Measurements from ENCODE around the gene SLC35E2B. TPM values are rescaled to one million over a fixed set of nuclear protein-coding genes. Genes with fewer than 3 reads are reported as not detected.
A peak's percentile ranks its signal among the peaks of the same experiment; 100 is the strongest.

SLC35E2B gene
- total RNA-seq, 4 donors from 2014 or later: 63.4 to 202 (median 83.9) TPM

- no peaks in the 10 kb centered on the region for H3K4me1 ChIP-seq
- no peak for DNase-seq
- in situ Hi-C loops (cut with MboI; ENCODE audit: low pct_ligation_motif_present in 1 of 4, low pct_unique_long_range_greater_than_20kb in 1 of 4, low sequenced_read_pairs in 3 of 4): no loop called here
Observed at GRCh38 chr1:1669468-1670440, 22.8 kb downstream of the SLC35E2B start.

DNA sequence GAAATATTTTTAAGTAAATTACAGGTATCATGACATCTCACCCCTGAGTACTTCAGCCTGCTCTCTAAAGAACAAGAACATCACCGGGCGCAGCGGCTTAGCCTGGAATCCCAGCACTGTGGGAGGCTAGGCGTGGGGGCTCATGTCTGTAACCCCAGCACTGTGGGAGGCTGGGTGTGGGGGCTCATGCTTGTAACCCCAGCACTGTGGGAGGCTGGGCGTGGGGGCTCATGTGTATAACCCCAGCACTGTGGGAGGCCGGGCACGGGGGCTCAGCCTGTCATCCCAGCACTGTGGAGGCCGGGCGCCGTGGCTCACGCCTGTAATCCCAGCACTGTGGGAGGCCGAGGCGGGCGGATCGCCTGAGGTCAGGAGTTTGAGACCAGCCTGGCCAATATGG, 26.1 kb downstream of the SLC35E2B start:
- Histone ChIP-seq H3K9me3 (no peaks in the 10 kb centered on the region), H3K27me3 (no peaks in the 10 kb centered on the region), H3K4me1 (peaks cover 0 to 11% (median 6%) of the 10 kb centered on the region in 4 donors), H3K4me3 (no peak overlapping the region), H3K27ac (no peak overlapping the region), H3K36me3 (peaks cover 0 to 37% (median 14%) of the 10 kb centered on the region in 4 donors)
- intact Hi-C loops (cut with DNase I; ENCODE audit: low total_unique reads): no loop called here
- 97% methylated on average over 11 of the region's 15 CpGs; no CpG with 5 or more reads in 1 of the 2 donors for WGBS, 2 donors (ENCODE audit: low coverage in 1 of 2)
- no peak for DNase-seq
- in situ Hi-C loops (cut with MboI; ENCODE audit: low pct_ligation_motif_present in 1 of 4, low pct_unique_long_range_greater_than_20kb in 1 of 4, low sequenced_read_pairs in 3 of 4): no loop called here
- TF ChIP-seq POLR2AphosphoS5 (IDR thresholded peaks at IDR 0.05) (no peak), POLR2A (IDR thresholded peaks at IDR 0.05) (no peak), EP300 (IDR thresholded peaks at IDR 0.05; ENCODE audit: low read depth) (no peak)
- TF ChIP-seq, protein P1, sequence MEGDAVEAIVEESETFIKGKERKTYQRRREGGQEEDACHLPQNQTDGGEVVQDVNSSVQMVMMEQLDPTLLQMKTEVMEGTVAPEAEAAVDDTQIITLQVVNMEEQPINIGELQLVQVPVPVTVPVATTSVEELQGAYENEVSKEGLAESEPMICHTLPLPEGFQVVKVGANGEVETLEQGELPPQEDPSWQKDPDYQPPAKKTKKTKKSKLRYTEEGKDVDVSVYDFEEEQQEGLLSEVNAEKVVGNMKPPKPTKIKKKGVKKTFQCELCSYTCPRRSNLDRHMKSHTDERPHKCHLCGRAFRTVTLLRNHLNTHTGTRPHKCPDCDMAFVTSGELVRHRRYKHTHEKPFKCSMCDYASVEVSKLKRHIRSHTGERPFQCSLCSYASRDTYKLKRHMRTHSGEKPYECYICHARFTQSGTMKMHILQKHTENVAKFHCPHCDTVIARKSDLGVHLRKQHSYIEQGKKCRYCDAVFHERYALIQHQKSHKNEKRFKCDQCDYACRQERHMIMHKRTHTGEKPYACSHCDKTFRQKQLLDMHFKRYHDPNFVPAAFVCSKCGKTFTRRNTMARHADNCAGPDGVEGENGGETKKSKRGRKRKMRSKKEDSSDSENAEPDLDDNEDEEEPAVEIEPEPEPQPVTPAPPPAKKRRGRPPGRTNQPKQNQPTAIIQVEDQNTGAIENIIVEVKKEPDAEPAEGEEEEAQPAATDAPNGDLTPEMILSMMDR (IDR thresholded peaks at IDR 0.05): no peak

More at GRCh38 chr1:1669468-1670440, 22.8 kb downstream of the SLC35E2B start:
- TF ChIP-seq EP300 (IDR thresholded peaks at IDR 0.05; ENCODE audit: low read depth): no peak
- TF ChIP-seq POLR2A (IDR thresholded peaks at IDR 0.05): no peak
- no peak for TF ChIP-seq POLR2AphosphoS5 (IDR thresholded peaks at IDR 0.05)
- TF ChIP-seq, protein P1 (IDR thresholded peaks at IDR 0.05): no peak
- no peaks in the 10 kb centered on the region for H3K9me3 ChIP-seq
- peaks cover 0 to 40% (median 14%) of the 10 kb centered on the region in 4 donors for H3K36me3 ChIP-seq
- 88 to 93% methylated on average over 14 to 30 of the region's 43 CpGs for WGBS, 2 donors (ENCODE audit: low coverage in 1 of 2)
- intact Hi-C loops (cut with DNase I; ENCODE audit: low total_unique reads): no loop called here
- H3K4me3 ChIP-seq: no peak overlapping the region
- no peak overlapping the region for H3K27ac ChIP-seq
- H3K27me3 ChIP-seq: no peaks in the 10 kb centered on the region

DNA sequence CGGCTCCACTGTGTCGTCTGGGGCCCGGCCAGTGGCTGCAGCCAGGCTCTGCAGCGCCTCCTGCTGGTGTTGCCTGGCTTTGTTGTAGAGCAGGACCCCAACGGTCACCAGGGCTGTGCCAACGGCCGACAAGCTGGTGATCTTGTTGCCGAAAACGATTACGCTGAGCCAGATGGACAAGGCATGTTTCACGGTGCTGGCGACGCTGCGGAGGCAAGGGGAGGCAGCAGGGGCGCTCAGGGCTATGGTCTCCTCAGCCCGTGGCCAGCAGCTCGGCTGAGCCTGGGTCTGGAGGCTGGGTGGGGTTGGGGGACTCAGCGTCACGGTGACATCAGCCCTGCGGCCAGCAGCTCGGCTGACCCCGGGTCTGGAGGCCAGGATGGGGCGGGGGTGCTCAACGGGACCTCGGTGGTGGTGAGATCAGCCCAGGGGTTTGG, 26.8 kb downstream of the SLC35E2B start:
- Histone ChIP-seq H3K27ac (no peak overlapping the region), H3K4me1 (peaks cover 0 to 11% (median 6%) of the 10 kb centered on the region in 4 donors), H3K4me3 (no peak overlapping the region), H3K9me3 (no peaks in the 10 kb centered on the region), H3K27me3 (no peaks in the 10 kb centered on the region), H3K36me3 (peaks cover 0 to 34% (median 14%) of the 10 kb centered on the region in 4 donors)
- no peak for DNase-seq
- TF ChIP-seq, protein P1 (IDR thresholded peaks at IDR 0.05): peak; percentile 25 to 47 (median 40)
- TF ChIP-seq POLR2AphosphoS5 (IDR thresholded peaks at IDR 0.05) (no peak), POLR2A (IDR thresholded peaks at IDR 0.05) (no peak), EP300 (IDR thresholded peaks at IDR 0.05; ENCODE audit: low read depth) (no peak)
- in situ Hi-C loops (cut with MboI; ENCODE audit: low pct_ligation_motif_present in 1 of 4, low pct_unique_long_range_greater_than_20kb in 1 of 4, low sequenced_read_pairs in 3 of 4): no loop called here
- intact Hi-C loops (cut with DNase I; ENCODE audit: low total_unique reads): no loop called here
- WGBS, 2 donors (ENCODE audit: low coverage in 1 of 2): 90% methylated on average over 25 of the region's 25 CpGs; no CpG with 5 or more reads in 1 of the 2 donors

All from transverse colon (tissue), 4 donors.